GM23338 (cell line): ENCODE data around the gene PRDM2. TPM values are rescaled to one million over a fixed set of nuclear protein-coding genes. Genes with fewer than 3 reads are reported as not detected.

Experiments used
- ATAC-seq: fragments of 200-7000 bp; cut with Tn5 transposase; 3 replicates; pipeline ENCODE4 v1.9.1; 2020
- DNase-seq: peaks from one replicate; pipeline ENCODE4 v3.0.0-alpha.2; 2015; ENCODE audit warnings: low spot score
- H2AFZ ChIP-seq: fragments of 200-600 bp; sonication (generic); 2 replicates; pipeline ENCODE4 v1.8.0; 2016; ENCODE audit warnings: antibody characterized with exemption, mild to moderate bottlenecking, moderate library complexity
- H3F3A ChIP-seq: fragments of 200-600 bp; sonication (generic); replicated peaks from 2 replicates; pipeline ENCODE4 v1.8.0; 2017; ENCODE audit warnings: antibody characterized with exemption, mixed run types, low read depth
- H3K27ac ChIP-seq: fragments of 200-600 bp; sonication (generic); 2 replicates; pipeline ENCODE4 v1.6.1; 2016; ENCODE audit warnings: low read depth
- H3K27me3 ChIP-seq: fragments of 200-600 bp; sonication (generic); 2 replicates; pipeline ENCODE4 v1.8.0; 2016; ENCODE audit warnings: mild to moderate bottlenecking, mixed run types, moderate library complexity; ENCODE audit not compliant: insufficient read depth
- H3K36me3 ChIP-seq: fragments of 200-600 bp; sonication (generic); 2 replicates; pipeline ENCODE4 v1.8.0; 2016; ENCODE audit warnings: mild to moderate bottlenecking; ENCODE audit not compliant: insufficient read depth
- H3K4me1 ChIP-seq: fragments of 200-600 bp; sonication (generic); 2 replicates; pipeline ENCODE4 v1.8.0; 2016; ENCODE audit warnings: mild to moderate bottlenecking, moderate library complexity; ENCODE audit not compliant: insufficient read depth
- H3K4me2 ChIP-seq: fragments of 200-600 bp; sonication (generic); 2 replicates; pipeline ENCODE4 v1.7.1; 2017; ENCODE audit warnings: mixed run types
- H3K4me3 ChIP-seq: fragments of 200-600 bp; sonication (generic); 2 replicates; pipeline ENCODE4 v1.6.1; 2016; ENCODE audit warnings: mixed run types
- H3K79me2 ChIP-seq: fragments of 200-600 bp; sonication (generic); replicated peaks from 2 replicates; pipeline ENCODE4 v1.8.0; 2017; ENCODE audit warnings: mild to moderate bottlenecking; ENCODE audit not compliant: insufficient read depth
- H3K9me2 ChIP-seq: fragments of 200-600 bp; sonication (generic); 2 replicates; pipeline ENCODE4 v1.8.0; 2017; ENCODE audit not compliant: insufficient read depth
- H4K20me1 ChIP-seq: fragments of 200-600 bp; sonication (generic); replicated peaks from 2 replicates; pipeline ENCODE4 v1.8.0; 2017; ENCODE audit warnings: mild to moderate bottlenecking; ENCODE audit not compliant: insufficient read depth
- H3K27ac Mint-ChIP-seq: 2 replicates; pipeline ENCODE4 v1.8.0; 2020; ENCODE audit warnings: inconsistent platforms, mild to moderate bottlenecking, moderate library complexity, mixed read lengths
- H3K27me3 Mint-ChIP-seq: 3 replicates; pipeline ENCODE4 v1.8.0; 2022; ENCODE audit warnings: low read depth, mild to moderate bottlenecking, moderate library complexity, mixed read lengths, inconsistent platforms; ENCODE audit not compliant: insufficient read depth, poor library complexity
- H3K36me3 Mint-ChIP-seq: 3 replicates; pipeline ENCODE4 v1.8.0; 2021; ENCODE audit warnings: low read depth, mild to moderate bottlenecking, inconsistent platforms, moderate library complexity, mixed read lengths
- H3K4me1 Mint-ChIP-seq: 3 replicates; pipeline ENCODE4 v1.8.0; 2020; ENCODE audit warnings: mild to moderate bottlenecking, inconsistent platforms, mixed read lengths
- H3K4me3 Mint-ChIP-seq: 3 replicates; pipeline ENCODE4 v1.8.0; 2021; ENCODE audit warnings: moderate library complexity, mild to moderate bottlenecking, inconsistent platforms, mixed read lengths
- H3K9me3 Mint-ChIP-seq: 3 replicates; pipeline ENCODE4 v1.8.0; 2020; ENCODE audit warnings: moderate library complexity, mild to moderate bottlenecking, inconsistent platforms, mixed read lengths
- CREB1 ChIP-seq: fragments of 250-450 bp; sonication (Bioruptor Pico); IDR thresholded peaks from 2 replicates; pipeline ENCODE4 v1.5.0; 2020; ENCODE audit warnings: low read depth, mild to moderate bottlenecking, moderate library complexity
- CTCF ChIP-seq, 2 experiments: fragments of 200-600 bp in 1 of 2; sonication (generic) in 1 of 2; conservative IDR thresholded peaks; 2 replicates each; pipeline versions ENCODE4 v1.5.1 to v1.6.1; 2016 to 2017; ENCODE audit warnings: antibody characterized with exemption in 2 of 2, low read depth in 2 of 2, mild to moderate bottlenecking in 2 of 2, moderate library complexity in 1 of 2
- ETS1 ChIP-seq: IDR thresholded peaks from 2 replicates; pipeline ENCODE4 v1.6.1; 2016; ENCODE audit warnings: antibody characterized with exemption
- EZH2 ChIP-seq: fragments of 200-600 bp; sonication (generic); IDR thresholded peaks from one replicate; pipeline ENCODE4 v1.8.0; 2017; ENCODE audit warnings: antibody characterized with exemption, mild to moderate bottlenecking, low read depth; ENCODE audit not compliant: unreplicated experiment
- EZH2phosphoT487 ChIP-seq: fragments of 200-600 bp; sonication (generic); IDR thresholded peaks from one replicate; pipeline ENCODE4 v1.8.1; 2018; ENCODE audit warnings: antibody characterized with exemption; ENCODE audit not compliant: unreplicated experiment
- JUNB ChIP-seq: IDR thresholded peaks from one replicate; pipeline ENCODE4 v1.6.1; 2016; ENCODE audit warnings: antibody characterized with exemption; ENCODE audit not compliant: unreplicated experiment
- NANOG ChIP-seq: IDR thresholded peaks from 2 replicates; pipeline ENCODE4 v1.6.1; 2016; ENCODE audit warnings: antibody characterized with exemption, borderline replicate concordance
- POLR2AphosphoS5 ChIP-seq: IDR thresholded peaks from 2 replicates; pipeline ENCODE4 v1.6.1; 2016; ENCODE audit warnings: antibody characterized with exemption, low read depth
- REST ChIP-seq: IDR thresholded peaks from one replicate; pipeline ENCODE4 v1.6.1; 2018; ENCODE audit warnings: antibody characterized with exemption; ENCODE audit not compliant: unreplicated experiment
- STAT1 ChIP-seq: IDR thresholded peaks from one replicate; pipeline ENCODE4 v1.6.1; 2016; ENCODE audit warnings: antibody characterized with exemption; ENCODE audit not compliant: unreplicated experiment
- ZNF114 ChIP-seq: fragments of 250-450 bp; sonication (Bioruptor Pico); IDR thresholded peaks from 2 replicates; pipeline ENCODE4 v1.5.0; 2020; ENCODE audit warnings: mild to moderate bottlenecking, moderate library complexity
- ZNF331 ChIP-seq: fragments of 250-450 bp; sonication (Bioruptor Pico); IDR thresholded peaks from 2 replicates; pipeline ENCODE4 v1.5.0; 2020; ENCODE audit warnings: low read depth, mild to moderate bottlenecking, moderate library complexity
- ZNF462 ChIP-seq: fragments of 250-450 bp; sonication (Bioruptor Pico); IDR thresholded peaks from 2 replicates; pipeline ENCODE4 v1.5.0; 2020; ENCODE audit warnings: mild to moderate bottlenecking, moderate library complexity
- polyA plus RNA-seq: library from polyadenylated mRNA; unstranded; fragments of >200 nt; fragmentation: Nextera tagmentation; extraction: Ambion mirVana; gene quantifications from 2 replicates; pipeline ENCODE4 v1.2.1, GENCODE V29; 2016
- total RNA-seq: library from RNA; depleted of rRNA; stranded (reverse); fragments of >200 nt; shearing (Covaris generic); gene quantifications from 2 replicates; pipeline ENCODE4 v1.2.3, GENCODE V29; 2014

PRDM2 gene
- total and polyA plus RNA-seq, 2 experiments from 2014 or later, result 11.6 to 28.3 TPM

GRCh38 chr1:13761883-13762282 lies 61.9 kb downstream of the PRDM2 start:
- Histone ChIP-seq H3K27ac (no peak overlapping the region), H4K20me1 (peaks cover 15% of the 10 kb centered on the region; the same call in 1 of the 2 replicates), H3K9me2 (no peaks in the 10 kb centered on the region), H3F3A (no peaks in the 10 kb centered on the region), H3K79me2 (peaks cover 52% of the 10 kb centered on the region), H3K4me1 (peaks cover 55% of the 10 kb centered on the region), H3K27me3 (no peaks in the 10 kb centered on the region), H2AFZ (no peak overlapping the region), H3K36me3 (no peaks in the 10 kb centered on the region), H3K4me3 (no peak overlapping the region), H3K4me2 (no peak overlapping the region)
- H3K27me3 Mint-ChIP-seq, result peaks cover 2% of the 10 kb centered on the region
- no peak overlapping the region for H3K4me3 Mint-ChIP-seq
- DNase-seq, result no peak
- no peaks in the 10 kb centered on the region for H3K36me3 Mint-ChIP-seq
- no peak for ATAC-seq
- peaks cover 71% of the 10 kb centered on the region for H3K4me1 Mint-ChIP-seq
- TF ChIP-seq ZNF114 (CRISPR knock-in tag) (no peak), STAT1 (no peak), CREB1 (CRISPR knock-in tag) (no peak), ZNF462 (CRISPR knock-in tag) (no peak), CTCF (conservative IDR thresholded peaks at IDR 0.05; ENCODE audit: low read depth in 2 of 2) (no peak), ETS1 (no peak), REST (no peak), NANOG (no peak), POLR2AphosphoS5 (no peak), EZH2phosphoT487 (no peak), EZH2 (no peak), ZNF331 (CRISPR knock-in tag) (no peak), JUNB (no peak)
- H3K27ac Mint-ChIP-seq, result no peak overlapping the region
- H3K9me3 Mint-ChIP-seq, result no peaks in the 10 kb centered on the region
